PC-9 (cell line): ENCODE results near the gene KCTD13.

Experiments
- EZH2 ChIP-seq: fragments of 200-600 bp; sonication (generic); IDR thresholded peaks from 2 replicates; pipeline ENCODE4 v1.8.0; 2017; ENCODE audit warnings: antibody characterized with exemption, low read depth
- TF ChIP-seq, protein P1 (sequence below): fragments of 200-600 bp; sonication (generic); conservative IDR thresholded peaks from 2 replicates; pipeline ENCODE4 v1.6.1; 2017; ENCODE audit warnings: mixed run types, antibody characterized with exemption, mild to moderate bottlenecking, moderate library complexity

- TF ChIP-seq, protein P1, sequence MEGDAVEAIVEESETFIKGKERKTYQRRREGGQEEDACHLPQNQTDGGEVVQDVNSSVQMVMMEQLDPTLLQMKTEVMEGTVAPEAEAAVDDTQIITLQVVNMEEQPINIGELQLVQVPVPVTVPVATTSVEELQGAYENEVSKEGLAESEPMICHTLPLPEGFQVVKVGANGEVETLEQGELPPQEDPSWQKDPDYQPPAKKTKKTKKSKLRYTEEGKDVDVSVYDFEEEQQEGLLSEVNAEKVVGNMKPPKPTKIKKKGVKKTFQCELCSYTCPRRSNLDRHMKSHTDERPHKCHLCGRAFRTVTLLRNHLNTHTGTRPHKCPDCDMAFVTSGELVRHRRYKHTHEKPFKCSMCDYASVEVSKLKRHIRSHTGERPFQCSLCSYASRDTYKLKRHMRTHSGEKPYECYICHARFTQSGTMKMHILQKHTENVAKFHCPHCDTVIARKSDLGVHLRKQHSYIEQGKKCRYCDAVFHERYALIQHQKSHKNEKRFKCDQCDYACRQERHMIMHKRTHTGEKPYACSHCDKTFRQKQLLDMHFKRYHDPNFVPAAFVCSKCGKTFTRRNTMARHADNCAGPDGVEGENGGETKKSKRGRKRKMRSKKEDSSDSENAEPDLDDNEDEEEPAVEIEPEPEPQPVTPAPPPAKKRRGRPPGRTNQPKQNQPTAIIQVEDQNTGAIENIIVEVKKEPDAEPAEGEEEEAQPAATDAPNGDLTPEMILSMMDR, result no peak
- TF ChIP-seq EZH2, result no peak
Observed at GRCh38 chr16:29873319-29873718, 52.7 kb downstream of the KCTD13 start.
